SK-N-MC (cell line): ENCODE results near the gene NRTN.

Experiments used
- EZH2 ChIP-seq: fragments of 200-600 bp; sonication (generic); IDR thresholded peaks from one replicate; pipeline ENCODE4 v1.6.1; 2017; ENCODE audit warnings: antibody characterized with exemption
- FOXP2 ChIP-seq: optimal IDR thresholded peaks from 2 replicates; pipeline ENCODE3; 2011; ENCODE audit warnings: mild to moderate bottlenecking, moderate library complexity; ENCODE audit not compliant: insufficient read depth; ENCODE audit errors: extremely low read length, control extremely low read depth
- POLR2AphosphoS5 ChIP-seq: IDR thresholded peaks from 2 replicates; pipeline ENCODE4 v1.6.1; 2012; ENCODE audit warnings: mild to moderate bottlenecking, low read depth, low read length, borderline replicate concordance

GRCh38 chr19:5827342-5827890, 22.5 kb downstream of the NRTN start:
- no peak for TF ChIP-seq POLR2AphosphoS5
- no peak for TF ChIP-seq EZH2
- TF ChIP-seq FOXP2: no peak
